Measurements from ENCODE around the gene IFNL1.
"Not testable (repeated sequence)": the region's sequence is repeated elsewhere in the genome, so short reads cannot be mapped to it uniquely, and the experiment has no call there.

IFNL1 gene

GRCh38 chr19:39332738-39333137 is 36.5 kb downstream of the IFNL1 start:
- not testable (repeated sequence) for DNase-seq (ENCODE audit: low spot score)

- DNase-seq (ENCODE audit: low spot score) = no peak
Measured at GRCh38 chr19:39333507-39333906, 37.3 kb downstream of the IFNL1 start.

- DNase-seq (ENCODE audit: low spot score) = no peak
Measured at GRCh38 chr19:39334444-39334976, 38.3 kb downstream of the IFNL1 start.

DNA sequence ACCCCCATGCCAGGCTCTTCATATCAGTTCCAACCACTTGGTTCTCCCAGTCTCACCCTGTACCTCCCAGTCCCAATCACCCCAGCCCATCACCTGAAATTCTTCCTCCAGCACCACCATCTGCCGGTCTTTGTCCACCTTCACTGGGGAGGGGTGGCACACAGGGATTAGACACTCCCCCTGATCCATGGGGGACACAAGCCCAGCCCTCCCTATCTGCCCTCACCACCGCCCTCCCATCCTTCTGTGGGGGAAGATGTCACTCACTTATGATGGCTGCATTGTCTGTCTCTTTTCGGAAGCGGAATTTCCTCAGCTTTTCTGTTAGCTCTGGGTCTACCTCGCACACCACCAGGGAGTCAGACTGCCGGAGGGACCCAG is 39.0 kb downstream of the IFNL1 start:
- DNase-seq (ENCODE audit: low spot score) = no peak

- no peak for DNase-seq (ENCODE audit: low spot score)
Measured at GRCh38 chr19:39336483-39336882, 40.3 kb downstream of the IFNL1 start.

DNA sequence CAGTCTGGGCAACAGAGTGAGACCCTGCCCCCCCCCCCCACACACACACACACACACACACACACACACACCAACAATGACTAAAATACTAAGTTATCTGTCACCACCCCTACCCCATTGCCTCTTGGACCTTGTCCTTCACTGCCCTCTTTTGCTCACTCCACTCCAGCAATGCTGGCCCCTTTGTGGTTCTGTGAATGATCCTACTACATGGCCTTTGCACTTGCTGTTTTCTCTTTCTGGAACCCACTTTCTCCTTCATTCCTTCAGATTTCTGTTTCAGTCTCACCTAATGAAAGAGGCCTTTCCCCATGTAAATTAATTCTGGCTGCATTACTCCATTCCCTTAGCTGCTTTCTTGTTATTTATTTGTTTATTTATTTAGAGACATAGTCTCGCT is 43.5 kb downstream of the IFNL1 start:
- DNase-seq (ENCODE audit: low spot score) = no peak

- DNase-seq (ENCODE audit: low spot score) = not testable (repeated sequence)
Measured at GRCh38 chr19:39340156-39340555, 43.9 kb downstream of the IFNL1 start.

DNA sequence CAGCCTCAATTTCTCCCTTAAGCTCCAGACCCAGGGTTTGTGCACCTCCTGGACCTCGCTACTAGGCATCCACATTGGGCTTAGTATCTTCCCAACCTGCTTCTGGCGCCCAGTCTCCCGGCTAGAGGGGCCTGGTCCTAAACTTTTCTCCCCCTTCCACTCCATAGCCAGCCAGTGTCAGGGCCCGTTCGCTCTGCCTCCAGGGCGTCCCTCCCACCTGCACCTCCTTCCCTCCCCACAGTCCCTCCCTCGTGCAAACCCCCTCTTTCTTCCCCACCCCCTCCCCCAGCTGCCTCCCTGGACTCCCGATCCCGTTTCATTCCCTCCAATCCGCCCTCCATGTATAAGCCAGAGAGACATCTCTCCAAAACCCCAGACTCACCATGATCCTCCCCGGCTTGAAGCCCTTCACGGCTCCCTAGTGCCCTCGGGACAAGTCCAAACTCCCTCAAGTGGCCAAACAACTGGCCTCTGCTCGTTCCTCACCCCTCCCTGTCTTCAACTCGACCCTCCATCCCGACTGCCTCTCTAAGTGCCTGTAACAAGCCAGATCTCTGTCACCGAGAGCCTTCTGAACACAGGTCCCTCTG is 45.0 kb downstream of the IFNL1 start:
- DNase-seq (ENCODE audit: low spot score) = peak; percentile 53

- peak; percentile 98 for DNase-seq (ENCODE audit: low spot score)
Measured at GRCh38 chr19:39341719-39342604, 45.8 kb downstream of the IFNL1 start, which contains the start of gene SAMD4B. SAMD4B (plus strand) TSS chr19:39342421; CDS start chr19:39356894, 14,473 bp downstream.

GRCh38 chr19:39342647-39343305 is 46.6 kb downstream of the IFNL1 start:
- no peak for DNase-seq (ENCODE audit: low spot score)

- DNase-seq (ENCODE audit: low spot score) = no peak
Measured at GRCh38 chr19:39345956-39346355, 49.7 kb downstream of the IFNL1 start.

GRCh38 chr19:39347332-39348164 is 51.3 kb downstream of the IFNL1 start:
- no peak for DNase-seq (ENCODE audit: low spot score)

Data from HuH-7.5 (cell line).